ENCODE measurements around the gene PTPRN2.

- TF ChIP-seq POLR2A (IDR thresholded peaks at IDR 0.05; ENCODE audit: control extremely low read depth in 1 of 2, low read depth in 2 of 2, low read length in 2 of 2) (no peak), TAF1 (IDR thresholded peaks at IDR 0.05; ENCODE audit: low read depth, low read length) (no peak), EZH2 (IDR thresholded peaks at IDR 0.05; ENCODE audit: low read depth, low read length, severe bottlenecking) (no peak), ZNF274 (IDR thresholded peaks at IDR 0.05; ENCODE audit: borderline replicate concordance, extremely low read depth, low read length) (no peak), CTCF (IDR thresholded peaks at IDR 0.05; ENCODE audit: control extremely low read depth in 1 of 3, insufficient read depth in 1 of 3, low read depth in 1 of 3, low read length in 3 of 3) (no peak), EP300 (IDR thresholded peaks at IDR 0.05; ENCODE audit: borderline replicate concordance in 1 of 2, low read depth in 2 of 2, low read length in 2 of 2) (no peak), EGR1 (IDR thresholded peaks at IDR 0.05; ENCODE audit: borderline replicate concordance, low read depth, low read length) (no peak), KDM1A (IDR thresholded peaks at IDR 0.05; ENCODE audit: borderline replicate concordance, low read length) (no peak), POLR2AphosphoS5 (IDR thresholded peaks at IDR 0.05; ENCODE audit: low read depth, low read length) (no peak), TCF12 (IDR thresholded peaks at IDR 0.05; ENCODE audit: low read depth, low read length) (no peak), JUN (IDR thresholded peaks at IDR 0.05; ENCODE audit: low read depth, low read length) (no peak)
These were observed 952.5 kb downstream of the PTPRN2 start for GRCh38 chr7:157635148-157635500.

All from H1 (cell line).